ENCODE results near the gene HIVEP1. TPM values are rescaled to one million over a fixed set of nuclear protein-coding genes. Genes with fewer than 3 reads are reported as not detected.

HIVEP1 gene
- total and polyA plus RNA-seq, 2 of the 8 experiments (the other 6 are each of a cell fraction or from before 2014, with no cell fraction given) = 22.6 to 23.1 TPM

DNA sequence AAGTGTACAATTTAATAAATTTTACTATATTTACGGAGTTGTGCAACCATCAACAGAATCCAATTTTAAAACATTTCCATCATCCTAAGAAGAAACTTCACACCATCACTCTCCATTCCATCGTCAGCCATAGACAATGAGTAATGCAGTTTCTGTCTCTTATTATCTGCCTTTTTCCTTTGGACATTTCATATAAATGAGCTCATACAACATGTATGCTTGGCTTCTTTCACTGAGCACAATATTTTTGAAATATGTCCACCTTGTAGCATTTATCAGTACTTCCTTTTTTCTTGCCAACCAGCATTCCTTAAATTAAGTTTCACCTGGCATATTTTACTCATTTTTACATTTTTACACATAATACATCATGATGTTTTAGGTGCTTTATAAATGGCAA lies 22.7 kb upstream of the HIVEP1 start:
- H3K4me3 ChIP-seq (ENCODE audit: extremely low read depth in 1 of 4, insufficient read depth in 2 of 4, low read depth in 3 of 4, low read length in 4 of 4) = no peak overlapping the region
- H3K9ac ChIP-seq (replicated peaks in 1 of 4; ENCODE audit: extremely low read depth in 1 of 4, low read depth in 3 of 4, low read length in 3 of 4) = no peak overlapping the region
- H2BK120ac ChIP-seq (replicated peaks; ENCODE audit: low read depth, low read length) = no peak overlapping the region
- H3K14ac ChIP-seq (ENCODE audit: insufficient read length) = no peak overlapping the region
- no peak overlapping the region for H2BK20ac ChIP-seq (ENCODE audit: low read length)
- no peaks in the 10 kb centered on the region for H3K79me2 ChIP-seq (ENCODE audit: control insufficient read depth in 1 of 2, insufficient read depth in 2 of 2, low read length in 2 of 2)
- H3K36me3 ChIP-seq (ENCODE audit: control insufficient read depth in 2 of 4, insufficient read depth in 4 of 4, low read length in 3 of 4) = no peaks in the 10 kb centered on the region
- H3K4me1 ChIP-seq (replicated peaks in 1 of 4; ENCODE audit: control insufficient read depth in 3 of 4, insufficient read depth in 4 of 4, low read length in 3 of 4) = no peaks in the 10 kb centered on the region; a peak in 1 of 7 replicates
- no peak overlapping the region for H2BK15ac ChIP-seq (ENCODE audit: low read length)
- no peak overlapping the region for H3K18ac ChIP-seq (ENCODE audit: extremely low read depth, low read length)
- WGBS, 2 experiments (ENCODE audit: extremely low coverage in 1 of 2, insufficient coverage in 1 of 2, insufficient read length in 1 of 2, insufficient replicate concordance in 2 of 2, low coverage in 1 of 2, low lambda C conversion rate in 2 of 2, missing lambda C conversion rate in 1 of 2) = 91% methylated on average over 2 of the region's 2 CpGs; no CpG with 5 or more reads in 1 of the 2 experiments
- H2BK5ac ChIP-seq (ENCODE audit: low read depth, low read length) = no peak overlapping the region
- POLR2A ChIA-PET (ENCODE audit: partially characterized antibody) = no interaction called here
- TF ChIP-seq EZH2 (IDR thresholded peaks at IDR 0.05; ENCODE audit: low read depth, low read length, severe bottlenecking) = no peak
- no peak for TF ChIP-seq SIX5 (IDR thresholded peaks at IDR 0.05; ENCODE audit: low read depth, low read length)
- TF ChIP-seq SAP30 (IDR thresholded peaks at IDR 0.05; ENCODE audit: insufficient read depth, insufficient replicate concordance, low read length) = no peak
- no peak for TF ChIP-seq CREB1 (IDR thresholded peaks at IDR 0.05)
- TF ChIP-seq MAFK (IDR thresholded peaks at IDR 0.05; ENCODE audit: low read depth, low read length) = no peak
- no peak for TF ChIP-seq KDM4A (IDR thresholded peaks at IDR 0.05; ENCODE audit: low read depth, low read length, severe bottlenecking)
- TF ChIP-seq PHF8 (conservative IDR thresholded peaks at IDR 0.05; ENCODE audit: low read depth, low read length) = no peak
- TF ChIP-seq TAF1 (IDR thresholded peaks at IDR 0.05; ENCODE audit: low read depth, low read length) = no peak
- no peak for TF ChIP-seq KDM1A (IDR thresholded peaks at IDR 0.05; ENCODE audit: borderline replicate concordance, low read length)
- no peak for TF ChIP-seq RXRA (IDR thresholded peaks at IDR 0.05; ENCODE audit: insufficient read depth, low read depth, low read length)
- TF ChIP-seq EP300 (IDR thresholded peaks at IDR 0.05; ENCODE audit: borderline replicate concordance in 1 of 2, low read depth in 2 of 2, low read length in 2 of 2) = no peak
- TF ChIP-seq BRCA1 (IDR thresholded peaks at IDR 0.05; ENCODE audit: low read depth, low read length) = no peak
- no peak for TF ChIP-seq HDAC2 (IDR thresholded peaks at IDR 0.05; ENCODE audit: borderline replicate concordance in 1 of 2, low read depth in 2 of 2, low read length in 2 of 2)
- H3K79me1 ChIP-seq (ENCODE audit: low read depth, low read length) = no peaks in the 10 kb centered on the region
- no peaks in the 10 kb centered on the region for H3K9me3 ChIP-seq (ENCODE audit: insufficient read depth in 2 of 2, low read depth in 1 of 2, low read length in 1 of 2)
- CTCF ChIA-PET (ENCODE audit: partially characterized antibody) = no interaction called here
- no peak overlapping the region for H2AFZ ChIP-seq (ENCODE audit: low read length)
- H4K8ac ChIP-seq (ENCODE audit: extremely low read depth, insufficient read depth, low read length) = no peak overlapping the region
- H2BK12ac ChIP-seq (ENCODE audit: low read depth, low read length) = no peak overlapping the region
- no peak for FAIRE-seq
- no peak overlapping the region for H3K27ac ChIP-seq (ENCODE audit: low read depth, low read length)
- H3K4ac ChIP-seq (replicated peaks; ENCODE audit: insufficient read length, low read depth, low read length) = no peak overlapping the region
- H3K23ac ChIP-seq (ENCODE audit: insufficient read length) = no peak overlapping the region
- H4K20me1 ChIP-seq (replicated peaks in 1 of 2; ENCODE audit: control insufficient read depth in 1 of 2, insufficient read depth in 2 of 2, low read length in 2 of 2) = no peaks in the 10 kb centered on the region
- no peak overlapping the region for H3K56ac ChIP-seq (replicated peaks; ENCODE audit: insufficient read length, low read depth, low read length)
- no peaks in the 10 kb centered on the region for H3K27me3 ChIP-seq (replicated peaks in 1 of 4; ENCODE audit: control insufficient read depth in 3 of 4, extremely low read depth in 1 of 4, insufficient read depth in 3 of 4, low read length in 3 of 4)
- H2AK5ac ChIP-seq (ENCODE audit: low read depth, low read length) = no peak overlapping the region
- H3K4me2 ChIP-seq (ENCODE audit: insufficient read depth in 1 of 2, low read depth in 2 of 2, low read length in 2 of 2) = no peak overlapping the region
- DNase-seq (ENCODE audit: low read depth in 1 of 2, low spot score in 2 of 2) = no peak
- H4K91ac ChIP-seq (replicated peaks; ENCODE audit: insufficient read length, low read length) = no peak overlapping the region
- no peak overlapping the region for H4K5ac ChIP-seq (ENCODE audit: insufficient read length, low read depth, low read length)
- no peaks in the 10 kb centered on the region for H3K23me2 ChIP-seq (ENCODE audit: low read depth, low read length)
